Measurements from ENCODE around the gene DCDC1.

DCDC1 gene

DNA sequence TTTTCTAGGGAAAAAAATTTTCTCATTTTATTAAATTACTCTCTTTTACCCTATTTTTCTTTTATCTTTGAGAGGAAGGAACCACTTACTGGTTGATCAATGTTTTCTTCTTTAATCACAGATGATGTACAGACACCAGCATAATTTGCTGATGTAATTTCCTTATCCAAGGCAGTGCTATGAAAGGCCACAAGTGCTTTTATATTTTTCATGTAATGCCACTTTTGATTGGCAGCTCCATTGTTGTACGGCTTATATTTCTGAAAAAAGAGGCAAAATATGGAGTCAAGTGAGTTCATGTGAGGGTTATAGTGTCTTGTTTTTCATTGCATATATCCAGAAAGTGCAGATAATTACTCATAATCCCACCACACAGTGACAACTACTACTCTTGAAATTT lies 460.7 kb downstream of the DCDC1 start:
- no peak for DNase-seq (ENCODE audit: low spot score)

DNA sequence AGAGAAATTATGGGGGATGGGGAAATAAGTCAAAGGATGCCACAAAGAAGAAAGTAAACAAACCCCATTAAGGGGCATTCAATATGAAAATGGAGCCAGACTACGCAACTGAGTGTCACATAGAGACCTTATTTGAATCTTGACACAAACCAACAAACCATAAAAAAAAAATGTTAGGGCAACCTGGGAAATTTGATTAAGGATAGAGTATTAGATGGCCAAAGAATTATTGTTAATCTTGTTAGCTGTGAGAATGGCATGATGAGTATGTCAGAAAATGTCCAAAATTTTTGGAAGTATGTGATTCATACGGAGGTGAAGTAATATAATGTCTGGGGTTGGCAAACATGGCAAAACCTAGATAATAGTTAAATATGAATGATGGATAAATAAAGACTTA lies 461.3 kb downstream of the DCDC1 start:
- no peak for DNase-seq (ENCODE audit: low spot score)

DNA sequence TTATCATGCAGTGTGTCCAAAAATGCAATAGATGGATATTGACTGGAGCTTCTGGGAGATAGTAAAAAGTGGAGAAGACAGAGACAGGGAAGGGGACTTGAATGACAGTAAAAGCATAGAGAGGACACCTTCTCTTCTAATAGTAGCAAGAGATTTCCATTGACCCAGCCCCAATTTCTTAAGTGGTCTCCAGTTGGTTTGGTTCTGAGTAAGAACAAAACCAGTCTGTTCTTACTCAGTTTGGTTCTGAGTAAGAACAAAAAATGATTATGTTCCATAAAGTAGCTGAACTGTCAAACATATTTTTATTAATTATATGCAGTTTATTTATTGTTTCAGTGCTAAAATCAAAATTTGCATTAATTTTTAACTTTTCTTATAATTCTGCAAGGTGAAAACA lies 466.6 kb downstream of the DCDC1 start:
- no peak for DNase-seq (ENCODE audit: low spot score)

DNA sequence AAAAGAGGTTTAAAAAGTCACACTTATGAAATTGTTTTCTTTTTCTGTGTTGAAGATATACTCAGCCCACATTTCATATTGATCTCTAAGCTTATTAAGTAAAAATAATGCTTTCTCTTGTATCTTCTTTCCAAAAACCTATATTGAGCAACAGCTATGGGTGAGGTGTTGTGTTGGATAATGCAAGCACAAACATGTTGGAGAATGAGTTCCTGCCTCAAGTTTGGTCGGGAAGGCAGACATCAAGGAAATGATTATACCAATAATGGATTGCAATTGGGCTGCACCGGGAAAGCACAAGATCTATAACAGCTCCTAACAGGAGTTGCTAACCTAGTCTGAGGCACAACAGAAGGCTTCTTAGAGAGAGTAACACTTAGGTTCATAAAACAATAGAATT lies 474.5 kb downstream of the DCDC1 start:
- no peak for DNase-seq (ENCODE audit: low spot score)

DNA sequence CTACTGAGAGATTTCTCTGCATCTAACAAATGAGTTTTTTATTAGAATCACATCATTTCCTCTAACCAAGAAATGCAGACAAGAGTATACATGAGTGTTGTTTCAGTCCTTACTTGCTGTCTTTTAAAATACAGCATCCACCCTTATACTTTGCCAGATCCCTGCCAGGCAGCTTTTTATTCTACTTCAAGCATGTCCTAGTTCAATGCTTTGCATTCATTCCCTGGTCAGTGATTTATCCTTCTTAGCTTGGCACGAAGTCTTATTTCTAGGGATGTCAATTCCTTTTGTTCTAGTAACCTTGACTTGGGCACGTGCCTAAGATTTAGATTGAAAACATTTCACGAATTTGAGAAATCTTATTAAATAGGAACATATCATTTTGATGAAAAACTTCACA lies 476.2 kb downstream of the DCDC1 start:
- no peak for DNase-seq (ENCODE audit: low spot score)

DNA sequence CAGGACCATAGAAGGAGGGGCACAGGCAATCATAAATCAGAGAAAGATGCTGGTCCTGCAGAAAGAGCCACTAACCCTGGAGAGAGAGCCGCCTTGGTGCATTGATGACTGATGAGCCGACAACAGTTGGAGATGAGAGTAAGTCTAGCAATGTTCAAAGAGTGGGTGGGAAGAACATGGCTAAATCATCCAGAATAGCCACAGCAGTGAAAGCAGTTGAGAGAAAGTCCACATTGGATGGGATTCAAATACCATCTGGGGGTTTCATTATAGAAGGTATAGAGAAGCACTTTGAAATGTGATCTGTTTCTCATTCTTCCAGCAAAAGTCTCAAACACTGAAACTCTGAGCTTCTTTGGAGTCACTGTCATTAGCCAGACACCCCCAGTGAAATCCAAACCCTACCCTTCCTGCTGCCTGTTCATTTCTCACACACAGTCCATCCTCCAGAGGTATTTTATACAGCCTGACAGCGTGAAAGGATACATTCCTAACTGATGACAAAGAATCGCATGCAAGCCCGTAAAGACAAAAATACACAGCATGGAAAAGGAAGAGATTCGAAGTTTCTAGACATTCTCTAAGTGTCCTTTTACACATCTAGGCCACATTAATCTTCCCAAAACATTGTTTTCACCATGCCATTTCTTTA lies 480.3 kb downstream of the DCDC1 start:
- no peak for DNase-seq (ENCODE audit: low spot score)

DNA sequence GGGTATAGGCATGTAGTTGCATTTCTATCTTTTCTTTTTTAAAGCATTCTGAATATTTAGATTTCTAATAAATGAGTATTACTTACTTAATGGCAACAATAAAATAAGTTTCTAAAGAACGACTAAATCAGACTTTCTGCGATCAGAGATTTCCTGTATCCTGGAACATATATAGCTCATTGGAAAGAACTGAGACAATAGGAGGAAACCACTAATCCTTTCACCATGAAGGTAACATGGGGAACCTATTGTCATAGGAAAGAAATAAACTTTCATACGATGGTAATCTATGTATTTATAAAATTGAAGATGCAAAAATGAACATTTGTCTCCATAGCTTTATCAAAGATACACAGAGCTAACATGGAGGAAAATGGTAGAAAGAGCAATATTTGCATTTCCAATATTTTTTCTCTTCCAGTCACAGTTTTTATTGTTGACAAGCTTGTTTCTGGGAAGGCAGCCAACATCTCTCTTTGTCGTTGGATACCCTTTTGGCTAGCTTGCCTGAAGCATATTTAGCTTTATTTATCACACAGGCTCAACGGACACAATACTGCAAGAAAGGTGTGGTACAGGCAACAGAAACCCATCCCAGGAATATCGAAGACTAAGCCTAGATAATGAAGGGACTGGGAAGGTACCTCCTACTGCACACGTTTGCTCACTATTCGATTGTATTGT lies 490.1 kb downstream of the DCDC1 start:
- DNase-seq (ENCODE audit: low spot score) = no peak

DNA sequence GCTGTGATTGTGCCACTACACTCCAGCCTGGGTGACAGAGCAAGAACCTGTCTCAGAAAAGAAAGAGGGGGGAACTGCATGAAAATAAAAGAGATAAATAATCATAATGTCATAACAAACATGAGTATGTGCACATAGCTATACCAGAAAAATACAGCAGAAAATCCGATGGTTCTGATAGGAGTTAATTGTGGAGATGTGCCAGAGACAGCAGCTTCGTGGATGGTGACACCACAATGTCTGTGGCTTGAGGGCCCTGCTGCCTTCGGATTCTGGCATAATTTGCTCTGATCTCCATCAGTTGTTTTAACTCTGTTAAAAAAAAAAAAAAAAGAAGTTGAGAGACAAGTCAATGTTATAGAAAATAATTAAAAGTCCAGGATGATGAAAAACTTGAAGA lies 491.1 kb downstream of the DCDC1 start:
- no peak for DNase-seq (ENCODE audit: low spot score)

DNA sequence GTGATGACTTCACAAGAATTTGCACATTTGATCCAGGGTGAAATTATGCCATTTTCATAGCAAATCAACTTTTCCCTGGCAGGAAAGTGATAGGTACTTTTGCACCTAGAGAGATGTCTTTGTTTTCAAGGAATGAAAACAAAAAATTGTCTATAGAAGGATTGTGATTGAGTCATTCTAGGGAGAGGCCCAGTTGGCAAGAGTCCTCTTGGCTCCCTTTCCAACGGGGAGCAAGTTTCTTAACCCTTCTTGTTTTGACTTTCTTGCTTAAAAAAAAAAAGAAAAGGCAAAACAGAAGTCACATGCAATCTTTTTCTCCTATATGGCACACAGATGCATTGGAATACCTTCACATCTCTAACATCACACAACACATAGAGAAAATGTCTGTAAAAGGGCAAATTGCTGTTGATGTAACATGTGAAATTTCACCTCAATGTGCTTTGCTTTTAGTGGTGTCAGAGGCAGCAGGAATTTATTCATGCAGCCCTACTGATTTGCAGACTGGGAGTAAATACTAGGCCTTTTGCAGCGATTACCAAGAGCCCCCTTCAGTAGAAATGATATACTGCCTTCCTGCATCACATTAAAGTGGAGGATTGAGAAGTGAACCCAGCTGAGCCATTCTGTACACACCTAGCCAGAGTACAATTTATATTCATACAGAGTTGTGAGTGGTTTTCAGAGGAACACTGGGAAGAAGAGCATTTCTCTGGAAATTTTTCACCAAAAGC lies 492.7 kb downstream of the DCDC1 start:
- no peak for DNase-seq (ENCODE audit: low spot score)

DNA sequence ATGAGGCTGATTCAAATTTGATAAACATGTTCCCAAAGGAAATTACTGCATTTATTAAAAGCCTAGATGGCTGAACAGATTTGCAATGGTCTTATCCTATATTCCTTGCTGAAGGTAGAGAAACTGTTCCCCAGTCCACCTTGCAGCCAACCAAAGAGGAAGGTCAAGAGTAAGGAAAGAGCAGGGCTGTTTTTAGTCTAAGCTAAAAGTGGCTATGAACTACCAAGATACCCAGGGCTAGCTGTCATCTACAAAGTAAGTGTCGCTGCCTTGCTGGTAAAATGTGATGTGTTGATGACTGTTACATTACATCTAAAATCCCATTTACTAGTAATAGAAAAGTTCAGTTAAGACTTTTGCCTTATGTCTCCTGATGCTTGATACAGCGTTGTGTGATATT lies 493.3 kb downstream of the DCDC1 start:
- no peak for DNase-seq (ENCODE audit: low spot score)

DNA sequence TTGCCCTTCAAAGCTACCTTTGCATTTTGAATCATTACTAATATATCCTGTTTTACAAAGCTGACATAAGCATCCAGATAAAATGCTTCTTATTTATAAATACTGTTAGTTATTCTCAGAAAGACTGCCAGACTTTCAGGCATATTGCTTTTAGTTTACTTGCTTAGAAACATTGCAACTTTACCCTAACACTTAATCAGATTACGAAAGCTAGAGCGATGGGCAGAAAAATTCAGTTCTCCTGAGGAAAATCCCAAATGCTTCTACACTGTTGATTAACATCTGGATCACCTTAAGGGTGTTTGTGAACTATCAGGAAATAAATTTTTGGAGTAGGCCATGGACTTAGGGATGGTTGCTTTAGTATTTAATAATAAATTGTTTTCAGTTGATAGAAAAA lies 493.7 kb downstream of the DCDC1 start:
- DNase-seq (ENCODE audit: low spot score) = no peak

DNA sequence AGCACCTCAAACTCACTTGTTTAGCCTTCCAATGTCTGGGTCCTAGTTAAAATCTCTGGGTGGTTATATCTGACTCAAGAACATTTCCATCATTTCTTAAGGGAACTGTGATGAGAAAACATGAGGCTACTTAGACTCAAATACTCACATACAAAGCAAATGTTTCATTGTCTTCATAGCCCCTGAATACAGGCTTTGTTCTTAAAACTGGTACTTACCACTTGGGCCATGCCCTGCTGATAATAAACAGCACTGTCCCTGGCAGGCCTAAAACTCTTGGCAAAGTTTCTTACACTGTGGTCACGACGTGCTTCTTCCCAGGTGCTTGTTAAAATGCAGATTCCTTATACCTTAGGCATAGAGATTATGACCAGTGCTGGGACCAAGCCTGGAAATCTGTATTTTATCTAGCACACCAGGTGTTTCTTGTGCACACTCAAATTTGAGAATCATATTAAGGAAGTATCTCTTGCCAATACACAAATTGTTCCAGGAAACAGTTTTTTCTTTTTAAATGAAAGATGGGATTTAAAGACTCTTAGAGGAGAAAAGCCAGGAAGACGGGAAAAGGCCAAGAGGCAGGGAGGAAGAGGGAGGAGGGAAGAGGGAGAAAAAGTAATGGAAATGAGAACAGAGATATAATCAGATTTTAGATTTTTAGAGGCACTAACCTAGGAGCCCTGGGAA lies 495.5 kb downstream of the DCDC1 start:
- DNase-seq (ENCODE audit: low spot score) = no peak

DNA sequence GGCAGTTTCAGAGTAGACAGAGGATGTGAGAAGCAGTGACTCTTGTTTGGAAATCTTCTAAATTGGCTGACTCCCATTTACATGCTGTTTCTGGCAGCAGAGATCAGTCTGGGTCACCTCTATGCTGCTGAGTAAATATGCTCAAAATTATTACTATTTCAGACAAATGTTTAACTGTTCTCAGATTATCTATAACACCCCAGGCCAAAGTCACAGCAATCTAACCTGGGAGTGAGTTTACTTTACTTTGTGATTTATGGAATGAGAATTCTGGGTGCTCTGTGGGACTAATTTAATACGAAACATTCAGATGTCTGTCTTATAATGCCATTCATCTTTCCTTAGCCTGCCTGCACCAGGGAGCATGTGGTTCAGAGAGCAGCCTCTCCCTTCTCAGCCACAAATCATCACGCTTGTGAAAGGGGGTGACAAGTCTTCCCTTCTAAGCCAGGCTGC lies 500.9 kb downstream of the DCDC1 start:
- DNase-seq (ENCODE audit: low spot score) = no peak

DNA sequence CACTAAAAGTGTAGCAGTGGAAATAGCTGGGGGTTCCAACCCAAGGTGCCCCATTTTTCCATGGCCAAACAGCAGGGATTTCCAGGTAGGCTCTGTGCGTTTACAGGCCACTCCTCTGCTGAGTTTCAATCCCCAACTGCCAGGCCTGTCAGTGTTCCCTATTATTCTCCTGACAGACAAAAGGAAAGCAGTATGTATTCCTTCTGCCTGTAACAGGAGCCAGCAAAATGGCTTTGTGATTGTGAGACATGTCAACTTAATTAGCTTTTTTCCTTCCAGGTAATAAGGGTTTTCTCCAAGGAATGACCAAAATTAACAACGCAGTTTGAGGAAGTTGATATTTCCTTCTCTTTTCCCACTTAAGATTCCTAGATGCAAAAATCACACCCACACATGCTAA lies 506.3 kb downstream of the DCDC1 start:
- DNase-seq (ENCODE audit: low spot score) = no peak

DNA sequence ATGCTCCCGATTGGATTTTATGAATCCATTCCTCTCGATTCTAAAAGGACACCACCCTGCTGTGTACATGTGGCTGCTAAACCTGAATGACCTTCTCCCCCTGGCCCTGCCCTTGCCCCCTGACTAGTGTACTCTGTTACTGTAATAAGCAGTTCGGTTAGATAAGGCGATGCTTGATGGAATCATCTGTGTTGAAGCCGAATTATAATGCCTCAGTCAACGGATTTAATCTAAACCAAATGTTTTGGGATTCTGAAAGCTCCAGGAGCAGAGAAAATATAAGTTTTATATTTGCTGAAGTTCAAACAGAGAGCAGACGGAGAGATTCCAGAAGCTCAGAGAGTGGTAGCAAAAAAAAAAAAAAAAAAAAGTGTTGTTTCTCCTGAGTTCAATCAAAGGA lies 508.0 kb downstream of the DCDC1 start:
- no peak for DNase-seq (ENCODE audit: low spot score)

DNA sequence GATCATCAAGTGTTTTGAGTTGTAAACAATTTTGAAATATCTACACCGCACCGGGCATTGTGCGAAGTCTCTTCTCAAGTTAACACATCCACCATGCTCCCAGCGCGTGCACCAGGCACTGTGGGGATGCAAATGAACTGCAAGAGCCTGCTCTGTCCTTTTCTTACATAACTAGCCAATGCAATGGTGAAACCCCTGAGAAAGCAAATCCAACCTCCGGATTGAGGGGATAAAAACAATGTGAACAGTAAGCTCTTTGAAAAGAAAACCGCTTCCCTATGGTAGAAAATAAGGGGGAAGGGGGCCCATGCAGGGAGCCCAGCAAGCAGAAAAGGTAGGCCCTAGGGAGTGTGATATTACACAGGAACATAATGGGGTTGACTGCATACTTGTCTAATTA lies 508.5 kb downstream of the DCDC1 start:
- DNase-seq (ENCODE audit: low spot score) = no peak

DNA sequence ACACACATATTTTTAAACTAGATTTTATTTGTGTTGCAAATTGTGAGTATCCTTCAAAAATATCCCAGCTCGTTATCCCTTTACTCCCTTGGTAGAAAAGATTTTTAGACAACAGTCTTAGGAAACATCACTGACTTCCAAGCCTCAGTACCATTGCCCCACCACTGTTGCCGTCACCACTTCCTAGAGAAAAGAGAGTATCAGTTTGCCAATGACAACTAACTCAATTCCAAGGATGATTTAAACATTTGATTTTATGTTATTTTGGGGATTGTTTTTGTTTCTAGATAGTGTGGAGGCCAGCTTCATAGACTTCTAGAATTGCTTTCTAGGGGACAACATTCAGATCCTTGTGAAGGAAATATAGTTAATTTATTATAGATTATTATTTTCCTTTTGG lies 509.4 kb downstream of the DCDC1 start:
- no peak for DNase-seq (ENCODE audit: low spot score)

DNA sequence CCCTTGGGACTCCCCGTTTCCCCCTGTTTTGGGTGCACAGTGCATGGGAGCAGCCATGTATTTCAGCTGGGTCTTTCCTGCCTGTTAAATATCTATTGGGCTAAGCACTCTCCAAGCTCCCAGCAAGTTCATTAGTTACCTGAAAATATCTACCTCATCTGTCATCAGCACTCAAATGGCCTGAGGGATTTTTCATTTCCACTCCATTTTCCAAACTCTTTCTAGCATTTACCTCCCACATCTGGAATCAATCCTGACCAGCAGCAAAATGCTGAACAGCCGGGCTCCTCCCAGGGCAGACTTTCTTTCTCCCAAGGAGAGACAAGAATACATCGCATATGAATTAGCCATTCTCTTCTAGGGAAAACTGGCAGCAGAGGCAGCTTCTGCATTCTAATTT lies 509.9 kb downstream of the DCDC1 start:
- DNase-seq (ENCODE audit: low spot score) = no peak

DNA sequence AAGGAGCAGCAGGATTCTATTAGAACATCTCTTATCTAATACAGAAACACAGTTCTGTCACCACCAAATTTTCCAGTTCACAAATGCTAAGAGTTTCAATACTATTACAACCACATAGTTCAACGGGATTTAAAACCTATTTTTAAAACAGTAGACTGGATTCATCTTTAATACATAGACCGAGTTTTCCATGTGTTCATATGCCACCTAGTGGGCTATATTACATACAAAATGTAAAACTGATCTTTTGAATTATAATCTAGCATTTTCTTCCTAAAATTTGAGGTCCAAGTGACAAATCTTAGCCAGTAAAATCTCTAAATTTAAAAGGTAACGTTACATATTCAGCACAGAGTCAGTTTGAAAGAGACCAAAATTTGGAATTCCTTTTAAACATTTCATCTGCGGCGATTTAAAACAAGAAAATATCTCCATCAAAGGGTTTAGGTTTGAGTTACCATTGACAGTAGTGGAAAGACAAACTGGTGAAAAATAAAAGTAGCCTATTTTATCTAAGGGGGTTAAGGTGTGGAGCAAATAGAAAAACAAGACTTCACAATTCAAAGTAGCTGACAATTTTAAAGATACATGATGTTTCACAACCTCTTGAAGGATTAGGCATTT lies 514.0 kb downstream of the DCDC1 start:
- DNase-seq (ENCODE audit: low spot score) = peak; percentile 7

DNA sequence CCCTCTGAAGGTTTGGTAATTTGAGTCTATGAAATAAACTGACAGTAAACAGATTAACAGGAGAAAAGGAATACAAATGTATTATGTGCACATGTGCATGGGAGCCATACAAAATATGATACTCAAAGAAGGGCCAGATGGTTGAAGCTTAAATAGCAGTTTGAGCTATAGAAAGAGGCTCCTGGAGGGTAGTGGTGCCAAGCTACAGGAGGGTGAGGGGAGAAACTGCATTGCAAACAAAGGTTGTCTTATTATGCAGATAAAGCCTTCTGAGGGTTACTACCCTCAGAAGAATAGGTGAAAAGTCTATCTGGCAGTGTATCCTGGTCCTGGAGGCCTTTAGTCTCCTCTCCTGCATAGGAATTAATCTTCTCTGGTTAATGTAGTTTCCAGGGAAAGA lies 516.1 kb downstream of the DCDC1 start:
- DNase-seq (ENCODE audit: low spot score) = no peak

DNA sequence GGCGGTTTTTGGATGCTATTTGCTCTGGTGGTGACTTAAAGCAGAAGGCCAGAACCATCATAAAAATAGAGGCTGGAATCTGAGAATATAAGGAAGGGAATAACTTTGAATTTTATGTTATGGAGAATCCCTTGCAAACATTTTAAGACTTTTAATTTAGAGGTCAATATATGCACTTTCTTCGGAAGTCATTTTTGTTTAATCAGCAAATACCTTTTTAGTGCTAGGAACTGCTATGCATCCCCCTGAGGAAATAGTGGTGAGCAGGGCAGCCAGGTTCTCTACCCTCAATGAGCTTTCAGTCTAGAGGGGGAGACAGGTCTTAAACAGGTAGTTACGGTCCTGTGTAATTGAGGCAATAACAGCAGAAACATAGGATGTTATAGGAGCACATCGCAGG lies 516.9 kb downstream of the DCDC1 start:
- DNase-seq (ENCODE audit: low spot score) = no peak

DNA sequence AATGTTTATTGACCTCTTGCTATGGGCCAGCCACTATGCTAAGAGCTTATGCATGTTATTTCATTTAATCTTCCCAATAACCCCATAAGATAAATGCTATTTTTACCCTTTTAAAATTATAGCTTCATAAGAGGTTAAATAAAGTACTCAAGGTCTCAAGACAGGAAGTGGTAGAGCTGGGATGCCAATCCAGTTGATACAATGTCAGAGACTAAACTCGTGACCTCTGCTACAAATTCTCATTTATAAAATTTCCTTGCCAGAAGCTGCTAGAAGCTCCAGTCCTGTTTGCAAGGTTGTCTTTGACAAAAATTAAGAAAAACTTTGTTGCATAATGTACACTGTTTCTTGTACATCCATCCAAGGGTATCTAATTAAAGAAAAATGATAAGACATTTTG lies 517.4 kb downstream of the DCDC1 start:
- DNase-seq (ENCODE audit: low spot score) = no peak
